K562 (cell line): ENCODE data around the gene EMP2. TPM values are rescaled to one million over a fixed set of nuclear protein-coding genes. Genes with fewer than 3 reads are reported as not detected.

Experiments
- ATAC-seq: fragments of 200-7000 bp; cut with Tn5 transposase; 3 replicates; pipeline ENCODE4 v1.9.1; 2020; ENCODE audit warnings: moderate library complexity
- BruUV-seq: library from RNA; stranded (reverse); fragments of 400-500 nt; replicated peaks from 2 replicates; lab custom pipeline; 2021; lab: Mats Ljungman, UMichigan
- CTCF ChIA-PET: fragments of 300-600 bp; formaldehyde crosslinking; extraction: SDS; loops from one replicate; lab custom pipeline; 2021; ENCODE audit warnings: low intra/inter-chr PET ratio; lab: Yijun Ruan, JAX
- POLR2A ChIA-PET: fragments of 300-600, 350-650 bp; sonication (Branson Sonifier 250); formaldehyde crosslinking; extraction: SDS; loops from one replicate; lab custom pipeline; 2021; ENCODE audit warnings: antibody characterized with exemption, inconsistent platforms; lab: Yijun Ruan, JAX
- DNase-seq, 4 experiments: peaks; one replicate each; pipeline versions ENCODE4 v3.0.0 to v3.0.0-alpha.2; 2011 to 2018; ENCODE audit warnings: low spot score in 3 of 4, mixed read lengths in 3 of 4; ENCODE audit errors: extremely low read depth in 1 of 4
- FAIRE-seq: peaks from 2 replicates; lab custom pipeline; 2011; peaks lifted over from hg19 to GRCh38; lab: Jason Lieb, UNC
- H2AFZ ChIP-seq: 2 replicates; pipeline ENCODE4 v1.6.0; 2011; ENCODE audit warnings: low read depth, low read length, control low read depth, inconsistent platforms
- H3K27ac ChIP-seq: fragments of 200-600 bp; 3 replicates; pipeline ENCODE4 v1.8.0; 2011; ENCODE audit warnings: low read depth, mild to moderate bottlenecking, control low read depth, inconsistent platforms, low read length, moderate library complexity, mixed read lengths; ENCODE audit errors: extremely low read depth
- H3K27me3 ChIP-seq, 2 experiments: fragments of 300-600 bp in 1 of 2; 2 replicates in 1 of 2; 3 replicates in 1 of 2; pipeline versions ENCODE4 v1.6.0 to v1.8.0; 2011; ENCODE audit warnings: inconsistent platforms in 2 of 2, low read length in 2 of 2, mild to moderate bottlenecking in 1 of 2, mixed read lengths in 1 of 2, moderate library complexity in 1 of 2; ENCODE audit not compliant: control insufficient read depth in 2 of 2, insufficient read depth in 2 of 2
- H3K36me3 ChIP-seq: fragments of 300-600 bp; 3 replicates; pipeline ENCODE4 v1.8.0; 2011; ENCODE audit warnings: mild to moderate bottlenecking, low read length, inconsistent platforms; ENCODE audit not compliant: control insufficient read depth, insufficient read depth
- H3K4me1 ChIP-seq, 2 experiments: fragments of 200-600 bp in 1 of 2; replicated peaks in 1 of 2; 2 replicates in 1 of 2; 3 replicates in 1 of 2; pipeline versions ENCODE4 v1.5.1 to v1.8.0; 2011; ENCODE audit warnings: inconsistent platforms in 2 of 2, low read length in 2 of 2, mild to moderate bottlenecking in 1 of 2, mixed read lengths in 1 of 2, moderate library complexity in 1 of 2; ENCODE audit not compliant: control insufficient read depth in 2 of 2, insufficient read depth in 2 of 2
- H3K4me2 ChIP-seq: 2 replicates; pipeline ENCODE4 v1.6.1; 2011; ENCODE audit warnings: low read length, control low read depth, inconsistent platforms, mixed read lengths; ENCODE audit not compliant: insufficient read depth
- H3K4me3 ChIP-seq: fragments of 200-600 bp; sonication (generic), shearing (Covaris generic); 2 replicates; pipeline ENCODE4 v1.5.1; 2016; ENCODE audit warnings: control low read depth, inconsistent platforms
- H3K79me2 ChIP-seq: fragments of 200-600 bp; 3 replicates; pipeline ENCODE4 v1.8.0; 2011; ENCODE audit warnings: low read length, inconsistent platforms; ENCODE audit not compliant: control insufficient read depth, insufficient read depth
- H3K9ac ChIP-seq, 2 experiments: 2 replicates each; pipeline versions ENCODE4 v1.6.0 to v1.6.1; 2011; ENCODE audit warnings: low read depth in 2 of 2, low read length in 2 of 2, control low read depth in 1 of 2, inconsistent platforms in 1 of 2, mild to moderate bottlenecking in 1 of 2, mixed read lengths in 1 of 2; ENCODE audit not compliant: insufficient read depth in 1 of 2
- H3K9me1 ChIP-seq: one replicate; pipeline ENCODE4 v1.6.0; 2011; ENCODE audit warnings: inconsistent platforms, mild to moderate bottlenecking, low read length, moderate library complexity; ENCODE audit not compliant: control insufficient read depth, insufficient read depth
- H3K9me3 ChIP-seq: replicated peaks from 2 replicates; pipeline ENCODE4 v1.5.1; 2011; ENCODE audit warnings: low read depth, low read length, inconsistent platforms; ENCODE audit not compliant: control insufficient read depth, insufficient read depth
- H4K20me1 ChIP-seq: replicated peaks from 2 replicates; pipeline ENCODE4 v1.6.1; 2011; ENCODE audit warnings: low read length, inconsistent platforms, mixed read lengths; ENCODE audit not compliant: control insufficient read depth, insufficient read depth
- CEBPB ChIP-seq: fragments of 450-650 bp; IDR thresholded peaks from 2 replicates; pipeline ENCODE4 v1.6.1; 2016; ENCODE audit warnings: missing genetic modification characterization, missing compliant biosample characterization
- CEBPG ChIP-seq, 3 experiments: fragments of 200-800 bp in 1 of 3; sonication (Bioruptor generic) in 1 of 3; sonication (generic) in 1 of 3; formaldehyde crosslinking in 1 of 3; IDR thresholded peaks in 2 of 3; conservative IDR thresholded peaks in 1 of 3; 2 replicates each; pipeline versions ENCODE4 v1.6.1 to v1.8.0; 2016 to 2022; ENCODE audit warnings: missing compliant biosample characterization in 2 of 3, missing genetic modification characterization in 2 of 3, mild to moderate bottlenecking in 1 of 3, missing genetic modification reagents in 1 of 3
- RAD21 ChIP-seq, 2 experiments: fragments of 250-450 bp in 1 of 2; fragments of 450-650 bp in 1 of 2; sonication (Bioruptor Pico) in 1 of 2; formaldehyde crosslinking in 1 of 2; IDR thresholded peaks in 1 of 2; conservative IDR thresholded peaks in 1 of 2; 2 replicates each; pipeline versions ENCODE4 v1.4.0 to v1.8.0; 2020 to 2022; ENCODE audit warnings: mild to moderate bottlenecking in 2 of 2, moderate library complexity in 1 of 2
- ZNF280A ChIP-seq: fragments of 450-650 bp; IDR thresholded peaks from 2 replicates; pipeline ENCODE4 v1.6.1; 2018; ENCODE audit warnings: mild to moderate bottlenecking, low read depth; ENCODE audit not compliant: partially characterized antibody
- ZNF354B ChIP-seq: fragments of 250-450 bp; sonication (Bioruptor Pico); IDR thresholded peaks from 2 replicates; pipeline ENCODE4 v1.4.0; 2020
- ZNF384 ChIP-seq: IDR thresholded peaks from 2 replicates; pipeline ENCODE4 v1.6.1; 2012; ENCODE audit warnings: low read depth, low read length, improper control_type of control experiment
- WGBS: fragments of 100-300 bp; shearing (Covaris generic); methylation state at CpG from one replicate; pipeline ENCODE4 v1.1.6; 2016; ENCODE audit warnings: low coverage, mixed read lengths; ENCODE audit not compliant: insufficient coverage; ENCODE audit errors: missing lambda C conversion rate; 5-methylcytosine and 5-hydroxymethylcytosine counted together
- in situ Hi-C: fragments of 300-500 bp; cut with MboI; formaldehyde crosslinking; loops from 4 replicates; pipeline ENCODE4 v1.15.0; 2018; ENCODE audit warnings: inconsistent platforms, mixed read lengths
- intact Hi-C: fragments of 100-400 bp; cut with micrococcal nuclease; formaldehyde crosslinking; loops from 2 replicates; pipeline ENCODE4 v1.14.2; 2022
- polyA plus RNA-seq, 8 experiments: library from polyadenylated mRNA; depleted of rRNA in 4 of 8; stranded (reverse) in 5 of 8; unstranded in 3 of 8; fragments of >200 nt; fragmentation: Nextera tagmentation in 2 of 8; fragmentation: Illumina TruSeq in 1 of 8; extraction: Ambion mirVana in 2 of 8; extraction: Trizol in 1 of 8; gene quantifications; 2 replicates each; pipeline versions ENCODE4 v1.2.1 to v1.2.3, GENCODE V29; 2011 to 2014; ENCODE audit warnings: inconsistent platforms in 1 of 8, missing spikeins in 1 of 8
- total RNA-seq, 7 experiments: library from RNA; depleted of rRNA in 6 of 7; stranded (reverse); fragments of >200 nt in 6 of 7; fragmentation: Illumina TruSeq in 2 of 7; extraction: Trizol in 2 of 7; gene quantifications; 2 replicates each; pipeline versions ENCODE4 v1.2.1 to v1.2.3, GENCODE V29; 2011 to 2021; ENCODE audit warnings: low replicate concordance in 1 of 7
- TF ChIP-seq, protein P1 (sequence below): sonication (generic); formaldehyde crosslinking; IDR thresholded peaks from 2 replicates; pipeline ENCODE4 v1.5.0; 2020; ENCODE audit warnings: missing genetic modification reagents
- TF ChIP-seq, protein P2 (sequence below), 3 experiments: IDR thresholded peaks in 2 of 3; conservative IDR thresholded peaks in 1 of 3; 2 replicates each; pipeline ENCODE4 v1.5.1; 2011 to 2012; ENCODE audit warnings: low read length in 3 of 3, mild to moderate bottlenecking in 3 of 3, control low read depth in 2 of 3, improper control_type of control experiment in 1 of 3, inconsistent platforms in 1 of 3, low read depth in 1 of 3, mixed read lengths in 1 of 3, moderate library complexity in 1 of 3; ENCODE audit not compliant: insufficient read depth in 2 of 3
- TF ChIP-seq, protein P3 (sequence below): fragments of 200-800 bp; sonication (Bioruptor generic); IDR thresholded peaks from 2 replicates; pipeline ENCODE4 v1.6.1; 2016; ENCODE audit warnings: missing genetic modification characterization, missing compliant biosample characterization

Gene EMP2
- total and polyA plus RNA-seq, 9 of the 15 experiments (the other 6 are each of a cell fraction or from before 2014, with no cell fraction given), result 0.73 to 6.2 (median 3.1) TPM

DNA sequence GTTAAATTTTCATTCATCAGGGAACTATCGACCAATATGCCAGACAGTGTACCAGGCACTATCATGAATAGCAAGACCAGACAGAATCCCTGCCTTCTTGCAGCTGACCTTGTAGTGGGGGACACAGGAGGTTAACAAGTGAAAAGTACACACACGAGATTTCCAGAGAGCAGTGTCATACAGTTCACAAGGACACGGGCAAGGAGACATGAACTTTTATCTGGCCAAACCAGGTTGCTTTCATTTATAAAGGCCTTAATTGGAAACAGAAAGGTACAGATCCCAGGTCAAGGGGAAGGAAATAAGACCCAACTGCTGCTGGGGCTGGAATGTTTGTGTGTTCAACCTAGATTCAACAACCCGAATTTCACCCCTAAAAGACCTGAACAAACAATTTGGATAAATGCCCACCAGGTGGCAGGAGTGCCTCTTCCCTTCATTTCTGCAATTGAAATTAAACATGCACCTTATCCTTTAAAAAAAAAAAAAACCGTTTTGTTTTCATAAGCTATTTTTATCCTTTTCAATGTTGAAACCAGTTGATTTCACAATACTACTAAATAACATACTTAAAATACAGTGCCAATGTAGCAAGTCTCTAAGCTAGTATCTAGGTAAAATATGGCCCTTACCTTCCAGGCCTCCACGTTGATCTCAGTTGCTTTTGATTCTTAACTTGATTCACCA, 65.9 kb downstream of the EMP2 start:
- Histone ChIP-seq H2AFZ (peak overlapping the region; percentile 76), H3K9me1 (no peaks in the 10 kb centered on the region), H3K9ac (no peak overlapping the region), H3K4me2 (no peak overlapping the region), H3K79me2 (no peaks in the 10 kb centered on the region), H3K27ac (no peak overlapping the region), H3K4me3 (no peak overlapping the region), H4K20me1 (no peaks in the 10 kb centered on the region), H3K36me3 (no peaks in the 10 kb centered on the region), H3K4me1 (no peaks in the 10 kb centered on the region; a peak in 1 of 5 replicates), H3K27me3 (no peaks in the 10 kb centered on the region; a peak in 1 of 5 replicates), H3K9me3 (0 out of 2 replicates have a peak, but pooled peaks cover 2% of the 10 kb centered on the region)
- POLR2A ChIA-PET, result interaction anchor here (0.7 kb wide), 1 partner anchor 144 kb away, joined by 4 read pairs; no protein-coding TSS in a partner anchor
- BruUV-seq, result no TSS peak
- ATAC-seq (peak; percentile 42; the same call in 1 of the 3 replicates), FAIRE-seq (peak; percentile 85), DNase-seq (peak; percentile 56 to 63 (median 57))
- CTCF ChIA-PET, result interaction anchor here (0.6 to 4.1 kb wide), 7 partner anchors 213 to 1825 kb away, joined by 3 to 59 read pairs (median 6); no protein-coding TSS in a partner anchor
- intact Hi-C loops, result loop anchor here (1.0 kb wide), 1 partner anchor 404 kb away; no protein-coding TSS in a partner anchor
- in situ Hi-C loops, result loop anchor here (5.0 kb wide), 1 partner anchor 223 kb away; no protein-coding TSS in a partner anchor
- 24% methylated on average over 6 of the region's 6 CpGs for WGBS
- TF ChIP-seq CEBPB (tag), result peak; percentile 85
- TF ChIP-seq, protein P1, sequence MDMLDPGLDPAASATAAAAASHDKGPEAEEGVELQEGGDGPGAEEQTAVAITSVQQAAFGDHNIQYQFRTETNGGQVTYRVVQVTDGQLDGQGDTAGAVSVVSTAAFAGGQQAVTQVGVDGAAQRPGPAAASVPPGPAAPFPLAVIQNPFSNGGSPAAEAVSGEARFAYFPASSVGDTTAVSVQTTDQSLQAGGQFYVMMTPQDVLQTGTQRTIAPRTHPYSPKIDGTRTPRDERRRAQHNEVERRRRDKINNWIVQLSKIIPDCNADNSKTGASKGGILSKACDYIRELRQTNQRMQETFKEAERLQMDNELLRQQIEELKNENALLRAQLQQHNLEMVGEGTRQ (CRISPR knock-in tag), result no peak
- TF ChIP-seq, protein P2, sequence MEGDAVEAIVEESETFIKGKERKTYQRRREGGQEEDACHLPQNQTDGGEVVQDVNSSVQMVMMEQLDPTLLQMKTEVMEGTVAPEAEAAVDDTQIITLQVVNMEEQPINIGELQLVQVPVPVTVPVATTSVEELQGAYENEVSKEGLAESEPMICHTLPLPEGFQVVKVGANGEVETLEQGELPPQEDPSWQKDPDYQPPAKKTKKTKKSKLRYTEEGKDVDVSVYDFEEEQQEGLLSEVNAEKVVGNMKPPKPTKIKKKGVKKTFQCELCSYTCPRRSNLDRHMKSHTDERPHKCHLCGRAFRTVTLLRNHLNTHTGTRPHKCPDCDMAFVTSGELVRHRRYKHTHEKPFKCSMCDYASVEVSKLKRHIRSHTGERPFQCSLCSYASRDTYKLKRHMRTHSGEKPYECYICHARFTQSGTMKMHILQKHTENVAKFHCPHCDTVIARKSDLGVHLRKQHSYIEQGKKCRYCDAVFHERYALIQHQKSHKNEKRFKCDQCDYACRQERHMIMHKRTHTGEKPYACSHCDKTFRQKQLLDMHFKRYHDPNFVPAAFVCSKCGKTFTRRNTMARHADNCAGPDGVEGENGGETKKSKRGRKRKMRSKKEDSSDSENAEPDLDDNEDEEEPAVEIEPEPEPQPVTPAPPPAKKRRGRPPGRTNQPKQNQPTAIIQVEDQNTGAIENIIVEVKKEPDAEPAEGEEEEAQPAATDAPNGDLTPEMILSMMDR (IDR thresholded peaks at IDR 0.05 in 2 of 3, conservative IDR thresholded peaks at IDR 0.05 in 1 of 3; ENCODE audit: insufficient read depth in 2 of 3, low read depth in 1 of 3, low read length in 3 of 3), result peak; percentile 59 to 75 (median 61); a peak in 5 of 6 replicates
- peak; percentile 61 to 75 for TF ChIP-seq RAD21 (CRISPR knock-in tag; conservative IDR thresholded peaks at IDR 0.05 in 1 of 2, IDR thresholded peaks at IDR 0.05 in 1 of 2)
- TF ChIP-seq CEBPG (CRISPR knock-in tag; IDR thresholded peaks at IDR 0.05), result no peak
- TF ChIP-seq CEBPG (tag; conservative IDR thresholded peaks at IDR 0.05 in 1 of 2, IDR thresholded peaks at IDR 0.05 in 1 of 2), result peak; percentile 68 to 70
- TF ChIP-seq, protein P3, sequence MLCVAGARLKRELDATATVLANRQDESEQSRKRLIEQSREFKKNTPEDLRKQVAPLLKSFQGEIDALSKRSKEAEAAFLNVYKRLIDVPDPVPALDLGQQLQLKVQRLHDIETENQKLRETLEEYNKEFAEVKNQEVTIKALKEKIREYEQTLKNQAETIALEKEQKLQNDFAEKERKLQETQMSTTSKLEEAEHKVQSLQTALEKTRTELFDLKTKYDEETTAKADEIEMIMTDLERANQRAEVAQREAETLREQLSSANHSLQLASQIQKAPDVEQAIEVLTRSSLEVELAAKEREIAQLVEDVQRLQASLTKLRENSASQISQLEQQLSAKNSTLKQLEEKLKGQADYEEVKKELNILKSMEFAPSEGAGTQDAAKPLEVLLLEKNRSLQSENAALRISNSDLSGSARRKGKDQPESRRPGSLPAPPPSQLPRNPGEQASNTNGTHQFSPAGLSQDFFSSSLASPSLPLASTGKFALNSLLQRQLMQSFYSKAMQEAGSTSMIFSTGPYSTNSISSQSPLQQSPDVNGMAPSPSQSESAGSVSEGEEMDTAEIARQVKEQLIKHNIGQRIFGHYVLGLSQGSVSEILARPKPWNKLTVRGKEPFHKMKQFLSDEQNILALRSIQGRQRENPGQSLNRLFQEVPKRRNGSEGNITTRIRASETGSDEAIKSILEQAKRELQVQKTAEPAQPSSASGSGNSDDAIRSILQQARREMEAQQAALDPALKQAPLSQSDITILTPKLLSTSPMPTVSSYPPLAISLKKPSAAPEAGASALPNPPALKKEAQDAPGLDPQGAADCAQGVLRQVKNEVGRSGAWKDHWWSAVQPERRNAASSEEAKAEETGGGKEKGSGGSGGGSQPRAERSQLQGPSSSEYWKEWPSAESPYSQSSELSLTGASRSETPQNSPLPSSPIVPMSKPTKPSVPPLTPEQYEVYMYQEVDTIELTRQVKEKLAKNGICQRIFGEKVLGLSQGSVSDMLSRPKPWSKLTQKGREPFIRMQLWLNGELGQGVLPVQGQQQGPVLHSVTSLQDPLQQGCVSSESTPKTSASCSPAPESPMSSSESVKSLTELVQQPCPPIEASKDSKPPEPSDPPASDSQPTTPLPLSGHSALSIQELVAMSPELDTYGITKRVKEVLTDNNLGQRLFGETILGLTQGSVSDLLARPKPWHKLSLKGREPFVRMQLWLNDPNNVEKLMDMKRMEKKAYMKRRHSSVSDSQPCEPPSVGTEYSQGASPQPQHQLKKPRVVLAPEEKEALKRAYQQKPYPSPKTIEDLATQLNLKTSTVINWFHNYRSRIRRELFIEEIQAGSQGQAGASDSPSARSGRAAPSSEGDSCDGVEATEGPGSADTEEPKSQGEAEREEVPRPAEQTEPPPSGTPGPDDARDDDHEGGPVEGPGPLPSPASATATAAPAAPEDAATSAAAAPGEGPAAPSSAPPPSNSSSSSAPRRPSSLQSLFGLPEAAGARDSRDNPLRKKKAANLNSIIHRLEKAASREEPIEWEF (CRISPR knock-in tag), result no peak
- TF ChIP-seq ZNF280A, result no peak
- TF ChIP-seq ZNF384, result peak; percentile 75
- no peak for TF ChIP-seq ZNF354B (CRISPR knock-in tag)
